ENCODE measurements around the gene TRIP13.
"Not testable (repeated sequence)": the region's sequence is repeated elsewhere in the genome, so short reads cannot be mapped to it uniquely, and the experiment has no call there.

TRIP13 gene

DNA sequence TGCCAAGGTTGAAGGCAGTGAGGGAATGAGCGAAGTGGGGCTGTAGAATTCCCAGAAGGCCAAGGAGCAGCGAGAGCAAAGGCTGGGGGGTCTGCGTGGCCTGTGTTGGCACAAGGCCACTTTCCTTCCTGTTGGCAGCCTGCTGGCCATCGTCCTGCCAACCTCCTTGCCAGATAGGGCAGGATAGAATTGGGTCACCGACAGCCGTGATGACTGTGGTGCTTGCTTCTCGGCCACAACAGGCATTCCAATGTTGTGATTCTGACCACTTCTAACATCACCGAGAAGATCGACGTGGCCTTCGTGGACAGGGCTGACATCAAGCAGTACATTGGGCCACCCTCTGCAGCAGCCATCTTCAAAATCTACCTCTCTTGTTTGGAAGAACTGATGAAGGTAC, 18.9 kb downstream of the TRIP13 start:
- no peak for TF ChIP-seq CTCF (IDR thresholded peaks at IDR 0.05; ENCODE audit: low read depth, low read length, missing control alignments)
- H3K4me3 ChIP-seq (ENCODE audit: low read depth, low read length) = no peak overlapping the region
- DNase-seq (ENCODE audit: low read depth) = no peak

- TF ChIP-seq CTCF (IDR thresholded peaks at IDR 0.05; ENCODE audit: low read depth, low read length, missing control alignments) = no peak
- H3K4me3 ChIP-seq (ENCODE audit: low read depth, low read length) = no peak overlapping the region
- DNase-seq (ENCODE audit: low read depth) = no peak
These were observed 19.8 kb downstream of the TRIP13 start for GRCh38 chr5:912280-913091.

GRCh38 chr5:914174-914573, 21.5 kb downstream of the TRIP13 start:
- no peak for TF ChIP-seq CTCF (IDR thresholded peaks at IDR 0.05; ENCODE audit: low read depth, low read length, missing control alignments)
- H3K4me3 ChIP-seq (ENCODE audit: low read depth, low read length) = no peak overlapping the region
- no peak for DNase-seq (ENCODE audit: low read depth)

DNA sequence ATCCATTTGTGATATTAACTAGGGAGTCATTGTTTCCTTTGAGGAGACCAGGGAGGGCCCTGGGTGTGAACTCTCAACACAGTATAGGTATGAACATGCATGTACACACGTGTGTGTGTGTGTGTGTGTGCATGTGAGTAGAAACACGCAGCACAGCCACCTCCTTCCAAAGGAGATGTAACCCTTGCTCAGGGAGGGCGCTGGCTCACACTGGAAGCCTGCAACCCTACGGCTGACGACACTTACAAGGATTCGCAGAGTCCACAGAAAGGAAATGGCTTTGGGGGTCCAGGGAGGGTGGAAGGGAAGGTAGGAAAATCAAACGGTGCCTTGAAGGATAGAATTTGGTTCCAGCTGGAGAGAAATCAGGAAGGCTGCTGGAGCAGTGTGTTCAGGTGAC, 21.9 kb downstream of the TRIP13 start:
- DNase-seq (ENCODE audit: low read depth) = no peak
- H3K4me3 ChIP-seq (ENCODE audit: low read depth, low read length) = no peak overlapping the region
- TF ChIP-seq CTCF (IDR thresholded peaks at IDR 0.05; ENCODE audit: low read depth, low read length, missing control alignments) = no peak

DNA sequence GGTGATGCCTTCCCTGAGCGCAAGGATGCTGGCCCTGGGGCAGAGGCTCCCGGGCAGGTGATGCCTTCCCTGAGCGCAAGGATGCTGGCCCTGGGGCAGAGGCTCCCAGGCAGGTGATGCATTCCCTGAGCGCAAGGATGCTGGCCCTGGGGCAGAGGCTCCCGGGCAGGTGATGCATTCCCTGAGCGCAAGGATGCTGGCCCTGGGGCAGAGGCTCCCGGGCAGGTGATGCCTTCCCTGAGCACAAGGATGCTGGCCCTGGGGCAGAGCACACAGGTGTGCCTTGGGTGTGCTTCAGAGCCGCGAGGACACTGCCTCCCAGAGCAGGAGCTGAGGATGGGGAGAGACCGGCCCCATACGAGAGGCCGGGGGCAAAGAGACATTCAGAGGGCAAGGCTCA, 22.7 kb downstream of the TRIP13 start:
- not testable (repeated sequence) for DNase-seq (ENCODE audit: low read depth); H3K4me3 ChIP-seq (ENCODE audit: low read depth, low read length)

GRCh38 chr5:915946-916345, 23.3 kb downstream of the TRIP13 start:
- no peak overlapping the region for H3K4me3 ChIP-seq (ENCODE audit: low read depth, low read length)
- TF ChIP-seq CTCF (IDR thresholded peaks at IDR 0.05; ENCODE audit: low read depth, low read length, missing control alignments) = no peak
- no peak for DNase-seq (ENCODE audit: low read depth)

- H3K4me3 ChIP-seq (ENCODE audit: low read depth, low read length) = no peak overlapping the region
- DNase-seq (ENCODE audit: low read depth) = no peak
- TF ChIP-seq CTCF (IDR thresholded peaks at IDR 0.05; ENCODE audit: low read depth, low read length, missing control alignments) = no peak
These were observed 24.0 kb downstream of the TRIP13 start for GRCh38 chr5:916441-917293.

- not testable (repeated sequence) for DNase-seq (ENCODE audit: low read depth); H3K4me3 ChIP-seq (ENCODE audit: low read depth, low read length)
These were observed 26.0 kb downstream of the TRIP13 start for GRCh38 chr5:918717-919116.

All from GM12864 (cell line).